Measurements from ENCODE around the gene ITIH2.
"Not testable (repeated sequence)": the region's sequence is repeated elsewhere in the genome, so short reads cannot be mapped to it uniquely, and the experiment has no call there.

The ITIH2 gene

GRCh38 chr10:7707858-7708622, 4.9 kb downstream of the ITIH2 start:
- Histone ChIP-seq H3K4me3 (no peak overlapping the region), H3K4me2 (no peak overlapping the region), H3K4me1 (no peaks in the 10 kb centered on the region), H4K20me1 (no peaks in the 10 kb centered on the region), H3K27me3 (no peaks in the 10 kb centered on the region), H3K27ac (no peak overlapping the region), H3K9me3 (replicated peaks in 1 of 11) (0 out of 22 replicates have a peak, but pooled peaks cover 0 to 8% (median 0%) of the 10 kb centered on the region in 11 experiments), H3K9ac (no peak overlapping the region), H3K36me3 (no peaks in the 10 kb centered on the region)
- TF ChIP-seq Cebpa-rat (IDR thresholded peaks at IDR 0.05): no peak

GRCh38 chr10:7708832-7709231, 5.7 kb downstream of the ITIH2 start:
- Histone ChIP-seq H3K4me3 (no peak overlapping the region), H3K4me1 (no peaks in the 10 kb centered on the region), H3K27me3 (no peaks in the 10 kb centered on the region), H4K20me1 (no peaks in the 10 kb centered on the region), H3K4me2 (no peak overlapping the region), H3K9me3 (replicated peaks in 1 of 11) (0 out of 22 replicates have a peak, but pooled peaks cover 0 to 8% (median 0%) of the 10 kb centered on the region in 11 experiments), H3K9ac (no peak overlapping the region), H3K27ac (no peak overlapping the region), H3K36me3 (no peaks in the 10 kb centered on the region)
- no peak for TF ChIP-seq Cebpa-rat (IDR thresholded peaks at IDR 0.05)

GRCh38 chr10:7710446-7710845, 7.3 kb downstream of the ITIH2 start:
- Histone ChIP-seq H3K4me2 (no peak overlapping the region), H3K36me3 (no peaks in the 10 kb centered on the region)
- TF ChIP-seq Cebpa-rat (IDR thresholded peaks at IDR 0.05): no peak

GRCh38 chr10:7711075-7711474, 8.0 kb downstream of the ITIH2 start:
- H3K27me3 ChIP-seq; H3K27ac ChIP-seq; H3K36me3 ChIP-seq; H3K9me3 ChIP-seq (replicated peaks in 1 of 11); H3K4me2 ChIP-seq; H4K20me1 ChIP-seq; H3K9ac ChIP-seq; H3K4me3 ChIP-seq; H3K4me1 ChIP-seq: not testable (repeated sequence)

More at GRCh38 chr10:7710446-7710845, 7.3 kb downstream of the ITIH2 start:
- no peak overlapping the region for H3K27ac ChIP-seq
- no peak overlapping the region for H3K4me3 ChIP-seq
- H3K9me3 ChIP-seq (replicated peaks in 1 of 11): 0 out of 22 replicates have a peak, but pooled peaks cover 0 to 8% (median 0%) of the 10 kb centered on the region in 11 experiments
- 0 out of 20 replicates have a peak, but pooled peaks cover 0 to 4% (median 0%) of the 10 kb centered on the region in 10 experiments for H3K4me1 ChIP-seq
- H3K9ac ChIP-seq: no peak overlapping the region
- H4K20me1 ChIP-seq: no peaks in the 10 kb centered on the region
- no peaks in the 10 kb centered on the region for H3K27me3 ChIP-seq

GRCh38 chr10:7715515-7715914, 12.4 kb downstream of the ITIH2 start:
- Histone ChIP-seq H3K9me3 (replicated peaks in 1 of 11) (0 out of 22 replicates have a peak, but pooled peaks cover 0 to 8% (median 0%) of the 10 kb centered on the region in 11 experiments), H3K4me3 (no peak overlapping the region), H3K4me2 (no peak overlapping the region), H3K4me1 (peaks cover 0 to 4% (median 0%) of the 10 kb centered on the region in 10 experiments; a peak in 1 of 20 replicates), H3K9ac (no peak overlapping the region), H3K27me3 (no peaks in the 10 kb centered on the region), H4K20me1 (no peaks in the 10 kb centered on the region), H3K27ac (no peak overlapping the region), H3K36me3 (no peaks in the 10 kb centered on the region)
- TF ChIP-seq Cebpa-rat (IDR thresholded peaks at IDR 0.05): peak in 2 of 11 experiments; percentile 20 to 59; a peak in 3 of 22 replicates

GRCh38 chr10:7717767-7718166, 14.7 kb downstream of the ITIH2 start:
- Histone ChIP-seq H3K4me1 (peaks cover 0 to 5% (median 0%) of the 10 kb centered on the region in 10 experiments; a peak in 1 of 20 replicates), H3K27me3 (no peaks in the 10 kb centered on the region)
- no peak for TF ChIP-seq Cebpa-rat (IDR thresholded peaks at IDR 0.05)

GRCh38 chr10:7718685-7719084, 15.6 kb downstream of the ITIH2 start:
- no peak overlapping the region for H3K9ac ChIP-seq
- H3K27me3 ChIP-seq: no peaks in the 10 kb centered on the region
- H3K4me3 ChIP-seq: no peak overlapping the region
- no peaks in the 10 kb centered on the region for H4K20me1 ChIP-seq
- no peaks in the 10 kb centered on the region for H3K9me3 ChIP-seq (replicated peaks in 1 of 11)
- H3K4me2 ChIP-seq: no peak overlapping the region
- no peak for TF ChIP-seq Cebpa-rat (IDR thresholded peaks at IDR 0.05)
- no peak overlapping the region for H3K27ac ChIP-seq
- H3K4me1 ChIP-seq: peaks cover 0 to 5% (median 0%) of the 10 kb centered on the region in 10 experiments; a peak in 1 of 20 replicates
- H3K36me3 ChIP-seq: no peaks in the 10 kb centered on the region

More at GRCh38 chr10:7717767-7718166, 14.7 kb downstream of the ITIH2 start:
- Histone ChIP-seq H3K4me3 (no peak overlapping the region), H4K20me1 (no peaks in the 10 kb centered on the region), H3K4me2 (no peak overlapping the region), H3K9ac (no peak overlapping the region), H3K9me3 (replicated peaks in 1 of 11) (no peaks in the 10 kb centered on the region), H3K27ac (no peak overlapping the region), H3K36me3 (no peaks in the 10 kb centered on the region)

- no peak for TF ChIP-seq Cebpa-rat (IDR thresholded peaks at IDR 0.05)
- H3K4me2 ChIP-seq: 0 out of 22 replicates have a peak overlapping the region, but pooled peaks of 1 of the 11 experiments have one; percentile 14
Measured at GRCh38 chr10:7720478-7720877, 17.4 kb downstream of the ITIH2 start.

GRCh38 chr10:7722927-7723529, 19.9 kb downstream of the ITIH2 start:
- TF ChIP-seq Cebpa-rat (IDR thresholded peaks at IDR 0.05): no peak
- H3K36me3 ChIP-seq: no peaks in the 10 kb centered on the region
- no peaks in the 10 kb centered on the region for H4K20me1 ChIP-seq
- H3K27ac ChIP-seq: no peak overlapping the region
- H3K4me3 ChIP-seq: no peak overlapping the region
- H3K9me3 ChIP-seq (replicated peaks in 1 of 11): no peaks in the 10 kb centered on the region
- no peak overlapping the region for H3K9ac ChIP-seq
- no peaks in the 10 kb centered on the region for H3K27me3 ChIP-seq
- no peak overlapping the region for H3K4me2 ChIP-seq
- peaks cover 0 to 5% (median 0%) of the 10 kb centered on the region in 10 experiments; a peak in 1 of 20 replicates for H3K4me1 ChIP-seq

More at GRCh38 chr10:7720478-7720877, 17.4 kb downstream of the ITIH2 start:
- H3K4me3 ChIP-seq: no peak overlapping the region
- H4K20me1 ChIP-seq: no peaks in the 10 kb centered on the region
- H3K4me1 ChIP-seq: peaks cover 0 to 5% (median 0%) of the 10 kb centered on the region in 10 experiments; a peak in 1 of 20 replicates
- no peak overlapping the region for H3K9ac ChIP-seq
- H3K27me3 ChIP-seq: no peaks in the 10 kb centered on the region
- no peaks in the 10 kb centered on the region for H3K36me3 ChIP-seq
- no peak overlapping the region for H3K27ac ChIP-seq
- no peaks in the 10 kb centered on the region for H3K9me3 ChIP-seq (replicated peaks in 1 of 11)
